Caki2 (cell line): ENCODE data around the gene USP32. TPM values are rescaled to one million over a fixed set of nuclear protein-coding genes. Genes with fewer than 3 reads are reported as not detected.
"Not testable (repeated sequence)": the region's sequence is repeated elsewhere in the genome, so short reads cannot be mapped to it uniquely, and the experiment has no call there.

Source experiments
- DNase-seq: peaks from one replicate; pipeline ENCODE4 v3.0.0-alpha.2; 2015; ENCODE audit warnings: low read depth
- in situ Hi-C: cut with HindIII; loops from 2 replicates; pipeline ENCODE4 v1.10.0; 2016; ENCODE audit warnings: low sequenced_read_pairs, low pct_unique_long_range_greater_than_20kb, mixed read lengths
- total RNA-seq: library from RNA; depleted of rRNA; stranded (reverse); fragments of >200 nt; shearing (Covaris generic); gene quantifications from 2 replicates; pipeline ENCODE4 v1.2.3, GENCODE V29; 2014; ENCODE audit warnings: low replicate concordance

USP32 gene
- total RNA-seq, 1 experiment from 2014 or later = 17.2 TPM

GRCh38 chr17:60176763-60177162 is 215.2 kb downstream of the USP32 start:
- in situ Hi-C loops, DNase-seq: not testable (repeated sequence)

- in situ Hi-C loops, DNase-seq: not testable (repeated sequence)
Observed at GRCh38 chr17:60174767-60175166, 217.2 kb downstream of the USP32 start.

- no peak for DNase-seq
- in situ Hi-C loops = no loop called here
Observed at GRCh38 chr17:60174035-60174434, 217.9 kb downstream of the USP32 start.

GRCh38 chr17:60173304-60173819 is 218.6 kb downstream of the USP32 start:
- in situ Hi-C loops = no loop called here
- DNase-seq = no peak

- DNase-seq = no peak
- in situ Hi-C loops = no loop called here
Observed at GRCh38 chr17:60171753-60172079, 220.2 kb downstream of the USP32 start.

GRCh38 chr17:60170835-60171752 is 220.8 kb downstream of the USP32 start:
- in situ Hi-C loops = no loop called here
- no peak for DNase-seq

- DNase-seq = no peak
- in situ Hi-C loops = no loop called here
Observed at GRCh38 chr17:60169921-60170817, 221.8 kb downstream of the USP32 start.

GRCh38 chr17:60168654-60169053 is 223.3 kb downstream of the USP32 start:
- in situ Hi-C loops = no loop called here
- DNase-seq = no peak

- in situ Hi-C loops = no loop called here
- DNase-seq = no peak
Observed at GRCh38 chr17:60167065-60167741, 224.7 kb downstream of the USP32 start.

- in situ Hi-C loops = no loop called here
Observed at GRCh38 chr17:60165971-60166370, 226.0 kb downstream of the USP32 start.

GRCh38 chr17:60165223-60165622 is 226.7 kb downstream of the USP32 start:
- in situ Hi-C loops = no loop called here
- DNase-seq = no peak

More at GRCh38 chr17:60165971-60166370, 226.0 kb downstream of the USP32 start:
- DNase-seq = peak; percentile 16

GRCh38 chr17:60164697-60165096 is 227.2 kb downstream of the USP32 start:
- DNase-seq = no peak
- in situ Hi-C loops = no loop called here

- DNase-seq = no peak
- in situ Hi-C loops = no loop called here
Observed at GRCh38 chr17:60164164-60164563, 227.8 kb downstream of the USP32 start.

GRCh38 chr17:60163108-60163784 is 228.7 kb downstream of the USP32 start:
- in situ Hi-C loops = no loop called here
- DNase-seq = no peak

GRCh38 chr17:60161598-60162330 is 230.2 kb downstream of the USP32 start:
- in situ Hi-C loops = no loop called here
- no peak for DNase-seq

GRCh38 chr17:60160829-60161501 is 231.0 kb downstream of the USP32 start:
- no peak for DNase-seq
- in situ Hi-C loops = no loop called here

- no peak for DNase-seq
- in situ Hi-C loops = no loop called here
Observed at GRCh38 chr17:60159479-60159866, 232.5 kb downstream of the USP32 start.
